ENCODE results near the gene NRG2.

DNA sequence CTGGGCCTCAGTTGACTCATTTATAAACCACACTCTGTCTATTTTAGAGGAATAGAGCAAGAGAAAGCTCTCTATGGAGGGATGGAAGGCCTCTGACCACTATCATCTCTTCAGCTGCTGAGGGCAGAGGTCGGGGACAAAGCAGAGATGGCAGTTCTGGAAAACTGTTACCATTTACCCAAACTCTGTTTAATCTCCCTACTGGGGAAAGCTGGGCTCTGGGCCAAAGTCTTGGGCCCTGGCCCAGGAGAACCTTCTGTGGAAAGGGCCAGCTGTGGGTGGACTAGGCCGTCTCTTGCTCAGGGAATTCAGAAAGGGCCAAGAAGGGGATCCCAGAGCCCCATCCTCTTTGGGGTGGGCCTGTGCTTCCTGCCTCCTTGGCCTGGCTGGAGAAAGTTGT, 147.5 kb downstream of the NRG2 start:
- TF ChIP-seq SPI1 (IDR thresholded peaks at IDR 0.05; ENCODE audit: borderline replicate concordance, low read depth) (no peak), POLR2AphosphoS5 (IDR thresholded peaks at IDR 0.05; ENCODE audit: low read depth) (no peak), GABPA (IDR thresholded peaks at IDR 0.05; ENCODE audit: low read depth) (no peak)
- TF ChIP-seq, protein P1, sequence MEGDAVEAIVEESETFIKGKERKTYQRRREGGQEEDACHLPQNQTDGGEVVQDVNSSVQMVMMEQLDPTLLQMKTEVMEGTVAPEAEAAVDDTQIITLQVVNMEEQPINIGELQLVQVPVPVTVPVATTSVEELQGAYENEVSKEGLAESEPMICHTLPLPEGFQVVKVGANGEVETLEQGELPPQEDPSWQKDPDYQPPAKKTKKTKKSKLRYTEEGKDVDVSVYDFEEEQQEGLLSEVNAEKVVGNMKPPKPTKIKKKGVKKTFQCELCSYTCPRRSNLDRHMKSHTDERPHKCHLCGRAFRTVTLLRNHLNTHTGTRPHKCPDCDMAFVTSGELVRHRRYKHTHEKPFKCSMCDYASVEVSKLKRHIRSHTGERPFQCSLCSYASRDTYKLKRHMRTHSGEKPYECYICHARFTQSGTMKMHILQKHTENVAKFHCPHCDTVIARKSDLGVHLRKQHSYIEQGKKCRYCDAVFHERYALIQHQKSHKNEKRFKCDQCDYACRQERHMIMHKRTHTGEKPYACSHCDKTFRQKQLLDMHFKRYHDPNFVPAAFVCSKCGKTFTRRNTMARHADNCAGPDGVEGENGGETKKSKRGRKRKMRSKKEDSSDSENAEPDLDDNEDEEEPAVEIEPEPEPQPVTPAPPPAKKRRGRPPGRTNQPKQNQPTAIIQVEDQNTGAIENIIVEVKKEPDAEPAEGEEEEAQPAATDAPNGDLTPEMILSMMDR (IDR thresholded peaks at IDR 0.05; ENCODE audit: insufficient read depth, low read length) = no peak

All from HL-60 (cell line).